ENCODE measurements around the gene ADH4.
"Not testable (repeated sequence)": the region's sequence is repeated elsewhere in the genome, so short reads cannot be mapped to it uniquely, and the experiment has no call there.

ADH4 gene

GRCh38 chr4:99144070-99144469 lies at the start of gene ADH4:
Gene ADH4, minus strand, starts transcription at chr4:99144297. Its CDS starts 75 bp downstream, at chr4:99144222.
- DNase-seq = no peak

- no peak for DNase-seq
Observed at GRCh38 chr4:99190336-99190735, 46.2 kb upstream of the ADH4 start.

- not testable (repeated sequence) for DNase-seq
Observed at GRCh38 chr4:99189900-99190299, 45.8 kb upstream of the ADH4 start.

GRCh38 chr4:99186029-99186428 lies 41.9 kb upstream of the ADH4 start:
- DNase-seq = no peak

GRCh38 chr4:99185581-99185980 lies 41.5 kb upstream of the ADH4 start:
- DNase-seq = no peak

GRCh38 chr4:99180382-99181070 lies 36.4 kb upstream of the ADH4 start:
- DNase-seq = no peak

- no peak for DNase-seq
Observed at GRCh38 chr4:99179626-99180025, 35.5 kb upstream of the ADH4 start.

GRCh38 chr4:99179178-99179577 lies 35.1 kb upstream of the ADH4 start:
- no peak for DNase-seq

- DNase-seq = no peak
Observed at GRCh38 chr4:99166544-99166943, 22.4 kb upstream of the ADH4 start.

GRCh38 chr4:99165978-99166377 lies 21.9 kb upstream of the ADH4 start:
- DNase-seq = no peak

- no peak for DNase-seq
Observed at GRCh38 chr4:99161373-99162099, 17.4 kb upstream of the ADH4 start.

- no peak for DNase-seq
Observed at GRCh38 chr4:99159699-99160098, 15.6 kb upstream of the ADH4 start.

- no peak for DNase-seq
Observed at GRCh38 chr4:99157478-99157935, 13.4 kb upstream of the ADH4 start.

GRCh38 chr4:99156992-99157391 lies 12.9 kb upstream of the ADH4 start:
- no peak for DNase-seq

- no peak for DNase-seq
Observed at GRCh38 chr4:99154658-99155342, 10.7 kb upstream of the ADH4 start.

- DNase-seq = no peak
Observed at GRCh38 chr4:99151995-99152394, 7.9 kb upstream of the ADH4 start.

- no peak for DNase-seq
Observed at GRCh38 chr4:99151452-99151851, 7.4 kb upstream of the ADH4 start.

- no peak for DNase-seq
Observed at GRCh38 chr4:99149426-99150019, 5.4 kb upstream of the ADH4 start.

- no peak for DNase-seq
Observed at GRCh38 chr4:99148550-99148949, 4.5 kb upstream of the ADH4 start.

GRCh38 chr4:99144587-99144986 lies 490 bp upstream of the ADH4 start:
- no peak for DNase-seq

- no peak for DNase-seq
Observed at GRCh38 chr4:99136329-99136728, 7.8 kb downstream of the ADH4 start.

- no peak for DNase-seq
Observed at GRCh38 chr4:99135541-99136162, 8.4 kb downstream of the ADH4 start.

GRCh38 chr4:99134586-99134985 lies 9.5 kb downstream of the ADH4 start:
- DNase-seq = no peak
